ENCODE data around the gene AXIN1.

Gene AXIN1

DNA sequence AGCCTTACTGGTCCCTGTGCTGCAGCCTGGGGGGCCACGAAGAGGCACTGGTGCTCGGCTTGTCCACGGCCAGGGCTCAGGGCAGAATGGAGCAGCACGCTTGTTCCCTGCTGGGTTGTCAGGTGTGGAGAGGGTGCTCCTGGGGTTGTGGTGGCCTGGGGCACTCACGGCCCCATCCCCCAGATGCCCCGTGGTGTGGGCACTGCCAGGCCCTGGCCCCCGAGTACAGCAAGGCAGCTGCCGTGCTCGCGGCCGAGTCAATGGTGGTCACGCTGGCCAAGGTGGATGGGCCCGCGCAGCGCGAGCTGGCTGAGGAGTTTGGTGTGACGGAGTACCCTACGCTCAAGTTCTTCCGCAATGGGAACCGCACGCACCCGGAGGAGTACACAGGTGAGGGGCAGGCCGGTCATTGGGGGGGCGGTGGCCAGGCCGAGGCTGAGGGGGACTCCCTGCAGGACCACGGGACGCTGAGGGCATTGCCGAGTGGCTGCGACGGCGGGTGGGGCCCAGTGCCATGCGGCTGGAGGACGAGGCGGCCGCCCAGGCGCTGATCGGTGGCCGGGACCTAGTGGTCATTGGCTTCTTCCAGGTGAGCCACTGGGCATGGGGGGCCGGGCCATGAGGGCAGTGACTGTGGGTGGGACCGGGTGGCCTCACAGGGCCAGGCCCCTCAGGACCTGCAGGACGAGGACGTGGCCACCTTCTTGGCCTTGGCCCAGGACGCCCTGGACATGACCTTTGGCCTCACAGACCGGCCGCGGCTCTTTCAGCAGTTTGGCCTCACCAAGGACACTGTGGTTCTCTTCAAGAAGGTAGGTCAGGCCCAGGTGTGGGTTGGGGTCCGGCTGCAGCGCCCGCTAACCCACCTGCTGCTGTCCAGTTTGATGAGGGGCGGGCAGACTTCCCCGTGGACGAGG lies 68.1 kb downstream of the AXIN1 start:
- DNase-seq (ENCODE audit: low read depth in 3 of 3) = no peak

DNA sequence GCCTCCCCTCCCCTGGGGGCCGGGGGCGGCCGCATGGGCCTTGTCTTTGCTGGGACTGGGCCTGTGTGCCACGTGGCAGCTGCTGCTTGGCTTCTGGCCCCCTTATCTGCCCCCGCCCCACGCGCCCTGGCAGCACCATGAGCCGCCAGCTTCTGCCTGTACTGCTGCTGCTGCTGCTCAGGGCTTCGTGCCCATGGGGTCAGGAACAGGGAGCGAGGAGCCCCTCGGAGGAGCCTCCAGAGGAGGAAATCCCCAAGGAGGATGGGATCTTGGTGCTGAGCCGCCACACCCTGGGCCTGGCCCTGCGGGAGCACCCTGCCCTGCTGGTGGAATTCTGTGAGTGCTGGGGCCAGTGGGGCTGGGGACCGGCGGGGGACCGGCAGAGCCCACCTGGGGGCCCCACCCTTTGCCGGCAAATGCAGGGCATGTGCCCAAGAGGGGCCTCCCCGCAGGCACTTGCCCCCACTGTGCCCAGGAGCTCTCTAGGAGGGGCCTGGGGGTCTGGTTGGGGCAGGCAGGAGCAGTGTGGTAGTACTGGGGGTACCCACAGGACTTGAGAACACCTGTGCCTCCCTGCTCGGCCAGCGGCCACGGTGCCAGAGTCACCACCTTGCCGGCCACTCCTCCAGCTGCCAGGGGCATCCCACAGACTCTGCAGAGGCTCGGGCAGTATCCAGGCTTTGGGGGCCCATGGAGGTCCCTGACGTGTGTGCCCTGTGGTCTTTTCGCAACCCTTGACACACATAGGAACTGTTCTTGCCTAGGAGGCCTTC lies 69.3 kb downstream of the AXIN1 start, which contains the start of gene PDIA2:
TSS of gene PDIA2 (plus strand) at position 132 of the 773 bp plus-strand sequence. CDS start at position 138, 6 bp downstream.
- DNase-seq (ENCODE audit: low read depth in 3 of 3) = no peak

DNA sequence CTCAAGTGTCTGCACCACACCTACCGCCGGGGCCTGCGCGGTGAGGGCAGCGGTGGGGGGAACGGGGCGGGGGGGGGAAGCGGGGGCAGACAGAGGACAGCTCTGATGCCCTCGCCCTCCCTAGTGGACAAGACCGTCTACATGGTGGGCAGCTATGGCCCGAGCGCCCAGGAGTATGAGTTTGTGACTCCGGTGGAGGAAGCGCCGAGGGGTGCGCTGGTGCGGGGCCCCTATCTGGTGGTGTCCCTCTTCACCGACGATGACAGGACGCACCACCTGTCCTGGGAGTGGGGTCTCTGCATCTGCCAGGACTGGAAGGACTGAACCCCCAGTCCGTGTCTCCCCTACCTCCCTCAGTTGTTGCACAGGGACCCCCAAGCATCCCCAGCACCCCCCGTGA lies 70.0 kb downstream of the AXIN1 start:
- no peak for DNase-seq (ENCODE audit: low read depth in 3 of 3)

DNA sequence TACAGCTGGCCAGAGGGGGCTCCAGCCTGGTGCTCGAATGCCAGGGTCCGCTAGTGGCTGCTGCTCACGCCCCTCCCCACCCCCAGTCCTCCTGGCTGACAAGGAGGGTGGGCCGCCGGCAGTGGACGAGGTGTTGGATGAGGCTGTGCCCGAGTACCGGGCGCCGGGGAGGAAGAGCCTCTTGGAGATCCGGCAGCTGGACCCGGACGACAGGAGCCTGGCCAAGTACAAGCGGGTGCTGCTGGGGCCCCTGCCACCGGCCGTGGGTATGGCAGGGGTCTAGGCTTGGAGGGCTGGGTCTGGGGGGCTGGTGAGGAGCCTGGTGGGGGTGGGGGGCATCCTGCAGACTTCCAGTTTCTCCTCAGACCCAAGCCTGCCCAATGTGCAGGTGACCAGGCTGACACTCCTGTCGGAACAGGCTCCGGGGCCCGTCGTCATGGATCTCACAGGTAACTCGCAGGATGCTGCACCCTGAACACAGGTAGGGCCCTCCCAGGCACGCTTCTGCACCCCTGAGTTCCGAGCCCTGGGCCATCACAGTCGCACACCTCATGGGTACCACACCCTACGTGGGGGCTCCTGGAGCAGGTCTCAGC lies 70.8 kb downstream of the AXIN1 start:
- DNase-seq (ENCODE audit: low read depth in 3 of 3) = no peak

DNA sequence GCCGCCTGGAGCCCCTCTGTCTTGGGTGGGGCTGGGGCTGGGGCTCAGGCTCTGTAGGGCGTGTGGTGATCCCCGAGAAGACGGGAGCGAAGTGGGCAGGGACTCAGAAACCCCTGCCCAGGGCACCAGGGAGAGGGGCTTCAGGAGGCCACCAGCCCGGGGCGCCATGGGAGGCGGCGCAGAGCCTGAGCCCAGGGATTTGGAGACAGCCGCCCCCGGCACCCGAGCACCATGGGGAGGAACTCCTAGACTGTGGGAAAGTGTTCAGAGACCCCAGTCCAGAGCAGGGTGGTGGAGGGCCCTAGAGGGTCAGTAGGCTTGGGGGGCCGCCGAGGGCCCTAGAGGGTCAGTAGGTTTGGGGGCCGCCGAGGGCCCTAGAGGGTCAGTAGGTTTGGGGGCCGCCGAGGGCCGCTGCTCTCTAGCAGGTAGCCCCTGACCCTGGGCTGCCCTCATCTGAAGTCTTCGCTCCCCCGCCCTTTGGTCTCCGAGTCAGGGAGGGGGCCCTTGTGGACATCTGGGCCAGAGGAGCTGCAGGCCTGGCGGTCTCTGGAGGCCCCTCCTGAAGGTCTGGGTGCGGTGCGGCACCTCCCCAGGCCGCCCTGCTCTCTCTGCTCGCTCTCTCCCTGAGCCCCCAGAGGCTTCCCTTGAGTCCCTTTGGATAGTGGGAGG lies 71.4 kb downstream of the AXIN1 start:
- DNase-seq (ENCODE audit: low read depth in 3 of 3) = no peak

DNA sequence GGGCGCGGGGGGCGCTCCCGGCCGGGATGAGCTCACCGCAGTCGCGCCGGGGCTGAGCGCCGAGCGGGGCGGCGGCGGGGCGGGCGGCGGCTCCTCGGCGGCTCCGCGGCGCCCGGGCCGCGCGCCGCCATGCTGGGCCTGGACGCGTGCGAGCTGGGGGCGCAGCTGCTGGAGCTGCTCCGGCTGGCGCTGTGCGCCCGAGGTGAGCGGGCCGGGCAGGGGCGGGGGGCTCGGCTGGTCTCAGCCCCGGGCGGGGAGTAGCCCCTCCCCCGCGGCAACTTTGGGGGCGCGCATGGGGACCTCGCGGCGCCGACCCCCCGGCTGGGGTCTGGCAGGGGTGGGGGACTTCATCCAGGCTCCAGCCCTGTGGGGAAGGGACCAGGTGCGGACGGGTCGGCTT lies 72.0 kb downstream of the AXIN1 start, which contains the start of gene ARHGDIG:
TSS of gene ARHGDIG (plus strand) at position 40 of the 400 bp plus-strand sequence. CDS start at position 130, 90 bp downstream.
- DNase-seq (ENCODE audit: low read depth in 3 of 3) = no peak

DNA sequence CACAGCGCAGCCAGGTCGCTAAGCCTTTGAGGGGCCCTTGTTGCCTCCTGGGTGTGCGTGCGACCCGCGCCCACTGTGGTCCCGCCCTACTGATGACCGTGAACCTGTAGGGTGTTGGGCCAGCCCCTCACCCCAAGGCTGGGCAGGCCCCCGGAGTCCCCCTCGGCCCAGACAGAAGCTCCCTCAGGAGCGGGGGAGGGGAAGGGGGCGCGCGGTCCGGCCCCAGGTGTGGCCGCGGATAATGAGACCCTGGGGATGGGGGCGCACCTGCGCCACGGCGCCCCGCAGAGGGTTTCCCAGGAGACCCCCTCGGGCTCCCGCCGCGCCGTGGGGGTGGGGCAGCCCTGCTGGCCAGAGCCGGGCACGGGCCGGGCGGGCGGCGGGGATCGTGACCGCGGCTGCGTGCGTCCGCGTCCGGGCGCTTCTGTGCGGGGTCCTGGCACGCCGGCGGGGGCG lies 72.5 kb downstream of the AXIN1 start:
- no peak for DNase-seq (ENCODE audit: low read depth in 3 of 3)

DNA sequence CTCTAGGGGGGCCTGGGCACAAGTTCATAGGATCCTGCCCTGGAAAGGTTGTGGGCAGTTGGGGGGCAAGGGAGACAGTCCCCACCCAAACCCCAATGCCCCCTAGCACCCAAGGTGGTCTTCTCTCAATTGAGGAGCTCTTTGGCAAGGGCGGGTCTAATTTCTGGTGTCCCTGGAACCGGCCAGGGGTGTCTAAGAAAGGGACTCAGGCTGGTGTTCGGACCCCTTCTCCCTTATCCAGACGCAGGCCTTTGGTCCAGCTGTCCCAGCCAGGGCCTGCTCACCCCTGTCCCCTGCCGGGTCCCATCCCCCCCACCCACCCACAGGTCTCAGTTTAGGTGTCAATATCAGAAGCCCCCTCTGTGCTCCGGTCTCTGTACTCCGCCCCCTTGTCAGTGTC lies 73.0 kb downstream of the AXIN1 start:
- no peak for DNase-seq (ENCODE audit: low read depth in 3 of 3)

DNA sequence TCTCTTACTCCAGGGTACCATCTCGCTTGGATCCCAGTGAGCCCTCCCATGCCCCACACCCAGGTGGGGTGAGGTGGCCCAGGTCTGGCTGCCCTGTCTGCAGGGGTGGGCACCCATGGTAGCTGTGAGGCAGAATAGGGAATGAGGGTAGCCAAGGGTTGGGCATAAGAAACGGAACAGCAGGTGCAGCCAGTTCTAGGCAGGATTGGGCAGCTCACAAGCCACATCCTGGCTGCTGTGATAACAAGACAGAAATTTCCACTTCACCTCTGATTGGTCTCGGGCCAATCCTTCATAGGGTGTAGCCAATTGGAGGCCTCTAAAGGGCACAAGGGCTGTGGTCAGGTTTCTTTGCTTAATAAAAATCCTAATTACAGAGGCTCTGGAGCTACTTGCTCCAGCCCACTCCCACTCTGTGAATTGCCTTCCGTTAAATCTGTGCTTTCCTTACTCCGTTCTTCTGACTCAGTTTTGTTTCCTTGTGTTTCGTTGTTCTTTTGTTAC lies 73.6 kb downstream of the AXIN1 start:
- DNase-seq (ENCODE audit: low read depth in 3 of 3) = peak in 1 of 3 experiments; percentile 22

DNA sequence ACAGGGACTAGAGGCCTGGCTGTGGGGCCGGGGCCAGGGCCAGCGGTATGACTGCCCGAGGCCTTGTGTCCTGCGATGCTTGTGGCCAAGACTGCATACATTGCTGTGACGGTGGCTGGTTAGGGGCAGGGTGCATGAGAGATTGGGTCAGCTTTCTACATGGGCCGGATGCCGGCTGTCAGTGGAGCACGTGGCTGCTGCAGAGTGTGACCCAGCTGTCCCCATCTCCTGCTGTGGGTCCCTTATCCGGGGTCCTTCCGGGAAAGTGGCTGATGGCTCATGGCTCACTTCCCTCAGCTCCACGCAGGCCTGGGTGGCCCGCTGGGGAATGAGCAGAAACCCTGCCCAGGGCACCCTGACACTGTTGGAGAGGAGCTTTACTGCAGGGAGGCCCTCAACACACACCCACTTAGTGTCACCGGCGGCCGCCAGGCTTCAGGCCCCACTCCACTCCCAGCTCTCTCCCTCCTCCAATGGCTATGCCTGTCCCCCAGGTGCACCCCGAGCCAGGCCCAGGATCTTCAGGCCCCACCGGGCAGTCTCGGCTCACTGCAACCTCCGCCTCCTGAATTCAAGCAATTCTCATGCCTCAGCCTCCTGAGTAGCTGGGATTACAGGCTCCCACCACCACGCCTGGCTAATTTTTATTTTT lies 76.0 kb downstream of the AXIN1 start:
- DNase-seq (ENCODE audit: low read depth in 3 of 3) = no peak

DNA sequence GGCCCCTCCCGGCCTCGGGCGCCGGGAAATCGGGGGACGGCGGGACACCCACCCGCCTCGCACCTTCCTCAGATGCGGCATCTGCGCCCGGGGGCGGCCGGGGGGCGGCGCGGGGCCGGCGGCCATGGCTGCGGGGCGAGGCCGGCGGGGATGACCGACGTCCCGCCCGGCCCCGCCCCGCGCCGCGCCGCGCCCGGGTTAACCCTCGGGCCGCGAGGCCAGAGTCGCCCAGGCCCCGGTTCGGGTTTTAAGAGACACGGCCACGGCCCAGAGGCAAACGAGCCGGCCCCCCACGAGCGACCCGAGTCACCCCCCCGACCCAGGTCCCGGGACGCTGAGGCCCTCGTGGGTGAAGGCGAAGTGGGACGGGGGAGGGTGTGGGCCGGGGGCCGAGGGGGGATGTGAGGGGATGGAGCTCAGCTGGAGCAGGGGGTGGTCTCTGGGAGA lies 76.7 kb downstream of the AXIN1 start, which contains the start of gene RGS11:
TSS of gene RGS11 (minus strand) at position 159 of the 447 bp plus-strand sequence. CDS start at position 126, 33 bp downstream.
- no peak for DNase-seq (ENCODE audit: low read depth in 3 of 3)

DNA sequence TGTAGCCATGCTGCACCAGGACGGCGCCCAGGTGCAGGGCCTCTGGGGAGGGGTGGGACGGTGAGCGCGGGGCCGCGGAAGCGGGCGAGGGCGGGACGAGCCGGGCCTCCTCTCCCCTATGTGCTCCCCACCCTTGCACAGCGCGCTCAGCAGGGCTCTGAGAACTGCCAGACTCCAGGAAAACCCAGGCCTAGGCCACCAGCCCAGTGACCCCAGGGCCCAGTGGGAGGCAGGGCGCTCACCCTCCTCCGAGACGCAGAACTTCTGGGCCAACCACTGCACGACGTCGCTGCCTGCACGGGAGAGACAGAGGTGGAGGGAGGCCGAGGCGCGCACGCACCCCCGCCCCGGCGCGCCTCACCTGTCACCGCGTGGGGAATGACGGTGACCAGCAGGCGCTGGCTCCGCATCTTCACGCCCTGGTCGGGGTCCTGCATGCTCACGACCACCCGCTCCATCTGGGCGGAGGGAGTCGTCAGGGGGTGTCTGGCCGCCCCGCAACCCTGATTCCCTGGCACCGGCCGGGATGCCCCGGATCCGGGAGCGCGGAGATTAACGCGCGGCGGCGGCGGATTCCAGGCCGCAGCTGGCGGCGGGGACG lies 77.4 kb downstream of the AXIN1 start:
- peak in 1 of 3 experiments; percentile 24 for DNase-seq (ENCODE audit: low read depth in 3 of 3)

DNA sequence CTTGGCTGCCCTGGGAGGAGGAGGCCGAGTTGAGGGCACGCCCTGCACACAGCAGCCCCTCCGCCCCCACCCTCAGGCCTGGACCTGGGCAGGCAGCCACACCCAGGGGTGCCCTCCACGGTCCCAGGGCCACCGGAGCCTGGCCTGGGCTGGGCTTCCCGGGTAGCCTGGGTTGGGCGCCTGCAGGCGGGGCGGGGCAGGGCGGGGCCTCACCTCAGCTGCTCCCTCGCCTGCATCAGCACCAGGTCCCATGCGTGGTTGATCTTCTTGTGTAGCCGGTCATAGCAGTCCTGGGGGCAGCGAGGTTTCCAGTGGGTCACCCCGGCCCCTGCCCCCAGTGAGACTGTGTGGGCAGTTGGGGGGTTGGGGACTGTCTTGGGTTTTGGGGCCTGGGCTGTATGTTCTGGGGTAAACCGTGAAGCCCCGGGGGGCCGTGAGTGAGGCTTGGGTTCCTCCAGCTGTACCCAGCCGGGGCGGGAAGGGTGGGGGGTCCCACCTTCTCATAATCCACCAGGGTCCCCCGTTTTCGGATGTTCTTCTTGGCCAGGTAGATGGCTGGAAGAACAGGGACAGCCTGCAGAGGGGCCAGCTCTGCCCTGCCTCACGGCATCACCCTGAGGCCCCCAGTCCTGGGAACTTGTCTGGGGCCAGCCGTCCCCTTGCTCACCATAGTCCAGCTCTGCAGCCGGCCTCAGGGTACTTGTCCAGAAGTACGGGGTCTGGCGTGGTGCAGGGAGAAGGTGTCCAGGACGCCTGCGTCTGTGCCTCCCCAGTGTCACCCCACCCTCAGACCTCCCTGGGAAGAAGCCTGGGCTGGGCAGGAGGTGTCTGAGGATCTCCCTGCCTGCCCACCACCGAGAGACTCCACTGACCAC lies 78.7 kb downstream of the AXIN1 start:
- DNase-seq (ENCODE audit: low read depth in 3 of 3) = no peak

DNA sequence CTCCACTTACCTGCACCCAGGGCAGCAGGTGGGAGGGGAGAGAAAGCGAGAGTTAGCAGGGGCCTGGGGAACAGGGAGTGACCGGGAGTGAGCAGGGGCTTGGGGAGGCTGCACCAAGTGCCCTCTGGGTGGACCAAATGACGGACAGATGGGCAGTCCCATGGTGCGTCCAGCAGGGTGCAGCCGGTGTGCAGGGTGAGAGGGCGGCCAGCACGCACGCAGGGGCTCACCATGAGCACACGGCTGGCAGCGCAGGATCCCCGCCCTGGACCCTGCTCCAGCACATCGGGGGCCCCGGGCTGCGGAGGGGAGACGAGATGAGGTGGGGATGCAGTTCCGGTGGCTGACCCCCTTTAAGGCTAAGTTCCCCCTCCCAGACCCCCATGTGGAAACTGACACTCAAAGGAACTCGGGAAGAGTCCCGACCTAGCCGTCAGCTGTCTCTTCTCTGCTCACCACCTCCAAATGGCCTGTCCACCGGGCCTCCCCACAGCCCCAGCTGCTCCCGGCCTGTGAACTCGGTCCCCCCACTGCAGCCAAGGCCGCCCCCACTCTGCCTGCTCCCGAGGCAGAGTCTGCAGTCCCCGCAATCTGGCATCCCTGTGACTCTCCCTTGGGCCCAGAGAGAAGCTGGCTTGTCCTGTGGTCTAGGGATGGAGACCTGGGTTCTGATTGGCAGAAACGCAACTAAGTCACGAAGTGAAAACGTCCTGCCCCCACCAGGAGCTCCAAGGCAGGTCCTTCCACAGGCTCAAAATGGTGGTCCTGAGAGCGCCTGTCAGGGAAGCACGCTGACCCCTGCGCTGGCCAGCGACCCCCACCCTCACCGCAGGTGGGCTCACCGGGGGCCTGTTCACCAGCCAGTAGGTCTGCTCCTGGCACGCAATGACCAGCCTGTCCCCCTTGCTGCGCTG lies 79.6 kb downstream of the AXIN1 start:
- DNase-seq (ENCODE audit: low read depth in 3 of 3) = no peak

DNA sequence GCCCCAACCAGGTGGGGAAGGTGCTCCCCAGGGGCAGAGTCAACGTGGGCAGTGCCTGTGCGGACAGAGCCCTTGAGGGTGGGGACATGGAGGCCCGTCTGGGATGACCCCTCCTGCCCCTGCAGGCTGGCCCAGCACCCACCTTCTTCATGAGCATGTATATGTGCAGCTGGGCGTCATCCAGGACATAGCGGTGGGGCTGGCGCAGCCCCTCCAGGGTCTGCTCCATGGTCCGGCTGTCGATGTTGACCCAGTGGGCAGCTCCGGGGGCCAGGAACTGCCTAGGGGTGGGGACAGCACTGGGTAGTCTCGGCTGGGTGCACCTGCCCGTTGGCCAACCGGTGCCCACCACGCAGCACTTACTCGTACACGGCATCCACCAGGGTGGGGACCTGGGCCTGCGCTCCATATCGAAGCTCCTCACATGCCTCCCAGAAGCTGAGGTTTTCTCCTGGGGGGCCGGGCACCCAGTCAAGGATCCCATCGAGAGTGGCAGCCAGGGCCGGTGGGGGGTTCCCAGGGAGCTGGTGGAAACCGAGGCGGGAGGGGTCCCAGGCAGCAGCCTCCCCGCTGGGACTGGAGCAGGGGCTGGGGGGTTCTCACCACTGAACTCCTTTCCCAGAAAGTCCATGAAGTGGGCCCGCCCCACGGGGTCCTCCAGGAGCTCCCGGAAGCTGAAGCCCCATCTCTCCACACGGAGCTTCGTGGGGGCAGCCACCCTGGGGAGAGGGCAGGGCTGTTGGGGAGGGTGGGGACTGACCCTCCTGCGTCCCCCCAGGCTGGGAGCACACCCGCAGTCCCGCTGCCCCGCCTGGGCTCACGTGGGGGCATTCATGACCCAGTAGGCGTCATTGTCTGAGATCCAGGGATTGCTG lies 81.9 kb downstream of the AXIN1 start:
- DNase-seq (ENCODE audit: low read depth in 3 of 3) = no peak

DNA sequence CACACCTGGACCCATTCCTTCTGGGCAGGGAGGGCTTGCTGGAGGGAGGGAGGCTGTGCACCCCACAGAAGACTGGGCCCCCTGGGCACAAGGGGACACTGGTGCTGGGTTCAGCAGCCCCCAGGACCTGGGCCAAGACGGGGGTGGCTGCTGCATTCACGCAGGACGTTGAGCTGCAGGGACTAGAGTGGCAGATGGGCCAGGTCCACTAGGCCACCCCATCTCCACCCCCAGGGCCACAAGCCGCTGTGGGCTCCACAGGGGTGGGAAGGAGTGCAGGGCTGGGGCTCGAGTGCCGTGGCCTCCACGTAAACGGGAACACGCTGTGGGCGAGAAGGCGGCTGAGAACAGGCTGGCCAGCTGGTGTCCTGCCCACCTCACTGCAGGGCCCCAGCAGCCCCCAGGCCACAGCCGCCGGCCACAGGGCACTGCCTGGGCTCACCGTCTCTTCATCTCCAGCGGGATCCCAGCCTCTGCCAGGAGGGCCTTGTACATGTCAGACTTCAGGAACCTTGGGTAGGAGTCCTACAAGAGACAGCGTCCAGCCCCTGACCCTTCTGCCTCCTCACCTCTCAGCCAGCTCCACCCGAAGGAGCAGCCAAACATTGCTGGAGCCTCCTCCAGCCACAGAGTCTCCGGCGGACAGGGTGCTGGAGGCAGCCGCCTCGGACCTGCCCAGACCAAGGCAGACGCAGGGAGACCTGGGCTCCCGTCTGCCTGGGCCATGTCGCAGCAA lies 83.3 kb downstream of the AXIN1 start:
- DNase-seq (ENCODE audit: low read depth in 3 of 3) = no peak
